MCF 10A (cell line): ENCODE data around the gene STXBP6. TPM values are rescaled to one million over a fixed set of nuclear protein-coding genes. Genes with fewer than 3 reads are reported as not detected.

Experiments
- BruUV-seq: library from RNA; stranded (reverse); fragments of 400-500 nt; replicated peaks from 2 replicates; lab custom pipeline; 2021; lab: Mats Ljungman, UMichigan
- CTCF ChIA-PET: fragments of 300-600 bp; sonication (Branson Sonifier 250); formaldehyde crosslinking; extraction: SDS; loops from one replicate; lab custom pipeline; 2021; ENCODE audit warnings: antibody characterized with exemption, inconsistent platforms; lab: Yijun Ruan, JAX
- POLR2A ChIA-PET: fragments of 300-600, 350-650 bp; sonication (Branson Sonifier 250); formaldehyde crosslinking; extraction: SDS; loops from one replicate; lab custom pipeline; 2020; ENCODE audit warnings: antibody characterized with exemption, inconsistent platforms; lab: Yijun Ruan, JAX
- DNase-seq: peaks from one replicate; pipeline ENCODE4 v3.0.0-alpha.2; 2018; ENCODE audit not compliant: unreplicated experiment
- H3K27ac Mint-ChIP-seq: one replicate; pipeline ENCODE4 v1.8.0; 2022; ENCODE audit warnings: mild to moderate bottlenecking, low read depth, mixed read lengths; ENCODE audit not compliant: unreplicated experiment
- H3K27me3 Mint-ChIP-seq: one replicate; pipeline ENCODE4 v1.8.0; 2022; ENCODE audit warnings: mixed read lengths; ENCODE audit not compliant: insufficient read depth, unreplicated experiment
- H3K36me3 Mint-ChIP-seq: one replicate; pipeline ENCODE4 v1.8.0; 2022; ENCODE audit warnings: mild to moderate bottlenecking, moderate library complexity, mixed read lengths; ENCODE audit not compliant: insufficient read depth, unreplicated experiment
- H3K4me1 Mint-ChIP-seq: one replicate; pipeline ENCODE4 v1.8.0; 2022; ENCODE audit warnings: mixed read lengths; ENCODE audit not compliant: insufficient read depth, unreplicated experiment
- H3K4me3 Mint-ChIP-seq: one replicate; pipeline ENCODE4 v1.8.0; 2022; ENCODE audit warnings: mild to moderate bottlenecking, moderate library complexity, mixed read lengths; ENCODE audit not compliant: unreplicated experiment
- H3K9me3 Mint-ChIP-seq: one replicate; pipeline ENCODE4 v1.8.0; 2022; ENCODE audit warnings: mixed read lengths; ENCODE audit not compliant: unreplicated experiment
- intact Hi-C: fragments of 100-400 bp; cut with micrococcal nuclease; formaldehyde crosslinking; loops from 2 replicates; pipeline ENCODE4 v1.14.1; 2022
- total RNA-seq: library from RNA; stranded (reverse); gene quantifications from 2 replicates; pipeline ENCODE4 v1.2.3, GENCODE V29; 2022
- TF ChIP-seq, protein P1 (sequence below): fragments of 200-600 bp; IDR thresholded peaks from one replicate; pipeline ENCODE4 v1.8.0; 2022; ENCODE audit warnings: antibody characterized with exemption, mild to moderate bottlenecking; ENCODE audit not compliant: unreplicated experiment

The STXBP6 gene
- total RNA-seq, 1 experiment from 2014 or later, result not detected

DNA sequence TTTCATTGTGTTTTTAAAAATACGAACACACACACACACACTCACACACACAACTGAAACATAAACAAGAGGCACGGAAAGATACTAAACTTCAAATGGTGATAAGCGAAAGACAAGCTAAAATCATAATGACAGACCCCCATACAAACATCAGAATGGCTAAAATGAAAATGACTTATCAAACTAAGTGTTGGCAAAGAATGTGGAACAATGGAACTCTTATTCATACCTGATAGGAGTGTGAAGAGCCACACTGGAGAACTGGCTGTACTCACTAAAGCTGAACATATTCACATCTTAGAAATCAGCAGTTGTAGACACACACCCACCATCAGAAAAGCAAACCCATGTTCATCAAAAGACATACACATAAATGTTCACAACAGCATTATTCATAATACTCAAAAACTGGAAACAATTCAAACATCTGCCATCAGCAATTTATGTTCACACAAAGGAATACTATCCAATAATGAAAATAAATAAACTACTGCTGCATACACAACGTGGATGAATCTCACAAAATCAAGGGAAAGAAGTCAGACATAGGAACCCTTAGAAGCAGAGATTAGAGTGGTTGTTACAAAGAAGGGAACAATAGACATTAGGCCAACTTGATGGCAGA, 11.8 kb downstream of the STXBP6 start:
- H3K36me3 Mint-ChIP-seq, result no peaks in the 10 kb centered on the region
- H3K4me1 Mint-ChIP-seq, result peaks cover 4% of the 10 kb centered on the region
- H3K4me3 Mint-ChIP-seq, result no peak overlapping the region
- H3K27me3 Mint-ChIP-seq, result no peaks in the 10 kb centered on the region
- H3K9me3 Mint-ChIP-seq, result peaks cover 6% of the 10 kb centered on the region
- CTCF ChIA-PET, result no interaction called here
- POLR2A ChIA-PET, result no interaction called here
- intact Hi-C loops, result no loop called here
- no TSS peak for BruUV-seq
- no peak overlapping the region for H3K27ac Mint-ChIP-seq
- TF ChIP-seq, protein P1, sequence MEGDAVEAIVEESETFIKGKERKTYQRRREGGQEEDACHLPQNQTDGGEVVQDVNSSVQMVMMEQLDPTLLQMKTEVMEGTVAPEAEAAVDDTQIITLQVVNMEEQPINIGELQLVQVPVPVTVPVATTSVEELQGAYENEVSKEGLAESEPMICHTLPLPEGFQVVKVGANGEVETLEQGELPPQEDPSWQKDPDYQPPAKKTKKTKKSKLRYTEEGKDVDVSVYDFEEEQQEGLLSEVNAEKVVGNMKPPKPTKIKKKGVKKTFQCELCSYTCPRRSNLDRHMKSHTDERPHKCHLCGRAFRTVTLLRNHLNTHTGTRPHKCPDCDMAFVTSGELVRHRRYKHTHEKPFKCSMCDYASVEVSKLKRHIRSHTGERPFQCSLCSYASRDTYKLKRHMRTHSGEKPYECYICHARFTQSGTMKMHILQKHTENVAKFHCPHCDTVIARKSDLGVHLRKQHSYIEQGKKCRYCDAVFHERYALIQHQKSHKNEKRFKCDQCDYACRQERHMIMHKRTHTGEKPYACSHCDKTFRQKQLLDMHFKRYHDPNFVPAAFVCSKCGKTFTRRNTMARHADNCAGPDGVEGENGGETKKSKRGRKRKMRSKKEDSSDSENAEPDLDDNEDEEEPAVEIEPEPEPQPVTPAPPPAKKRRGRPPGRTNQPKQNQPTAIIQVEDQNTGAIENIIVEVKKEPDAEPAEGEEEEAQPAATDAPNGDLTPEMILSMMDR, result no peak
- no peak for DNase-seq

DNA sequence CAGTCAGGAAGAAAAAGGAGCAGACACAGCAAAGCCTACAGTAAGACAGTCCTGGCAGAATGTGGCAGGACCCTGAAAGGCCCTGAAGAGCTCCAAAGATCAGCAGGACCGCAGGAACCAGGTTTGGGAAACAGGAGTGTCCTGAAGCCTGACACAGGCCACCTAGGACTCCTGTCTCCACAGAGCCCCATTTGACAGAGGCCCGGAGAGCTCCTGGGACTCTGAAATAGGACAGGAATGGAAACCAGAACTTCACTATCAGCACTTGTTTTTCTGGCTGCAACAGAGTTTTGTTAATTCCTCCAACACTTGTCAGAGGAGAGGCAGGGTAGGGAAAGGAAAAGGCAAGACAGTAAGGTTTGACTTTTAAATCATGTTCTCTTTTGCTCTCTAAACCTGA, 12.9 kb downstream of the STXBP6 start:
- Mint-ChIP-seq H3K36me3 (no peaks in the 10 kb centered on the region), H3K9me3 (peaks cover 6% of the 10 kb centered on the region), H3K4me1 (no peaks in the 10 kb centered on the region), H3K27ac (no peak overlapping the region), H3K4me3 (no peak overlapping the region), H3K27me3 (no peaks in the 10 kb centered on the region)
- intact Hi-C loops, result no loop called here
- no TSS peak for BruUV-seq
- ChIA-PET CTCF (interaction anchor here (1.1 kb wide), 1 partner anchor 95 kb away, joined by 3 read pairs; no protein-coding TSS in a partner anchor), POLR2A (no interaction called here)
- no peak for DNase-seq
- TF ChIP-seq, protein P1, result no peak

DNA sequence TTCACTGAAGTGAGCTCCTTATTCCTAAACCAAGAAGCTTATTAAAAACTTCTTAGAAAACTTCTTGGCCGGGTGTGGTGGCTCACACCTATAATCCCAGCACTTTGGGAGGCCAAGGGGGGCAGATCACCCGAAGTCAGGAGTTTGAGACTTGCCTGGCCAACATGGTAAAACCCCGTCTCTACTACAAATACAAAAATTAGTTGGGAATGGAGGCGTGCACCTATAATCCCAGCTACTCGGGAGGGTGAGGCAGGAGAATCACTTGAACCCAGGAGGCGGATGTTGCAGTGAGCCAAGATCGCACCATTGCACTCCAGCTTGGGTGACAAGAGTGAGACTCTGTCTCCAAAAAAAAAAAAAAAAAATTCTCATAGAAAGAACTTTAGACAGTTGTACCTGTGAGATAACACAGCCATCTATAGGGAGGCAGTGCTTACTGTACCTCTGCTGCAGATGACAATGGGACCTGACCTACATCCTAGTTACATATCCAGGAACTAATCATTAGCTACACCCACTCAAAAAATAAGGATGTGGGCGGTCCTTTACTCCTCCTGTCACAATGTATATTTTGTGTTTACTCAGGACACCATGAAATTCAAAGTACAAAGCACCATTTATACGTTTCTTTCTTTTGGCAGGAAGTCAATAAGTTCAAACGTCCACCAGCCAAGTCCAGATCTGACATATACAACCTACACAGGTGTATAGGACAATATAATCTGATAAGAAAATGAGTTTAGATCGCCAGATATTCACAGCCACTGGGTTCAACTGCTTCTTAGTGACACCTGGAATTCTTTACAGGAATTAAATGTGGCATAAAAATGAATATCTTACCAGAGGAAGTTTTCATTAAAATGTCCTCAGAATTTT, 14.9 kb downstream of the STXBP6 start:
- no TSS peak for BruUV-seq
- Mint-ChIP-seq H3K27ac (no peak overlapping the region), H3K4me1 (no peaks in the 10 kb centered on the region), H3K27me3 (no peaks in the 10 kb centered on the region), H3K36me3 (no peaks in the 10 kb centered on the region), H3K4me3 (no peak overlapping the region), H3K9me3 (peaks cover 6% of the 10 kb centered on the region)
- intact Hi-C loops, result no loop called here
- CTCF ChIA-PET, result interaction anchor here (0.7 kb wide), 1 partner anchor 219 kb away, joined by 3 read pairs; no protein-coding TSS in a partner anchor
- TF ChIP-seq, protein P1, result no peak
- POLR2A ChIA-PET, result no interaction called here
- no peak for DNase-seq

DNA sequence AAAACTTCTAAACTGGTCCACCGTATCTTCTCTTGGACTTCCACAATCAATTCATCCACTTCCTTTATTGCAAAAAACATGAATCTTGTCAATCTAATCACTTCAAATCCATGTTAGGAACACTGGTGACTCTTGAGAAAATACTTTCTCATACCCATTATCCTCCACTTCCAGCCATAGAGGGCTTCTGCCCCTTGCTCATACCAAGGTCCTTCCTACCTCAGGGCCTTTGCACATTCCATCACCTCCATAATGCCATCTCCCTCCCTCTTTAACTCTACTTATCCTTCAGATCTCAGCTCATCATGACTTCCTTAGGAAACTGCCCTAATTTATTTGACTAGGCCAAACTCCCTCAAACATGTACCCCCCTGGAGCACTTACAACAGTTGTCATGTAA, 16.6 kb downstream of the STXBP6 start:
- no peaks in the 10 kb centered on the region for H3K36me3 Mint-ChIP-seq
- DNase-seq, result no peak
- H3K4me1 Mint-ChIP-seq, result no peaks in the 10 kb centered on the region
- H3K27ac Mint-ChIP-seq, result no peak overlapping the region
- TF ChIP-seq, protein P1, result no peak
- H3K4me3 Mint-ChIP-seq, result no peak overlapping the region
- intact Hi-C loops, result no loop called here
- ChIA-PET POLR2A (no interaction called here), CTCF (interaction anchor here (0.6 to 0.7 kb wide), 3 partner anchors 19 to 250 kb away, joined by 3 read pairs; no protein-coding TSS in a partner anchor)
- H3K27me3 Mint-ChIP-seq, result no peaks in the 10 kb centered on the region
- peaks cover 5% of the 10 kb centered on the region for H3K9me3 Mint-ChIP-seq
- no TSS peak for BruUV-seq
